OCI-LY1 (cell line): Measurements from ENCODE around the gene SPACA4.

Experiments
- CTCF ChIP-seq: fragments of 200-600 bp; sonication (generic), shearing (Covaris generic); IDR thresholded peaks from 2 replicates; pipeline ENCODE4 v1.5.1; 2017; ENCODE audit warnings: mild to moderate bottlenecking, antibody characterized with exemption, low read length, moderate library complexity, mixed read lengths
- EZH2 ChIP-seq: fragments of 200-600 bp; sonication (generic), shearing (Covaris generic); IDR thresholded peaks from 2 replicates; pipeline ENCODE4 v1.8.0; 2017; ENCODE audit warnings: borderline replicate concordance, mixed run types, mild to moderate bottlenecking, antibody characterized with exemption, low read length, moderate library complexity, mixed read lengths

GRCh38 chr19:48606463-48607358, at the start of gene SPACA4:
- TF ChIP-seq CTCF (no peak), EZH2 (no peak)
